Keratinocyte (primary cell): ENCODE data around the gene AOPEP.

Experiments
- EZH2 ChIP-seq: IDR thresholded peaks from one replicate; pipeline ENCODE4 v1.6.1; 2012; ENCODE audit warnings: inconsistent platforms, mild to moderate bottlenecking, low read length, moderate library complexity
- TF ChIP-seq, protein P1 (sequence below), 3 experiments: IDR thresholded peaks in 1 of 3; conservative IDR thresholded peaks in 1 of 3; optimal IDR thresholded peaks in 1 of 3; 2 replicates in 2 of 3; 3 replicates in 1 of 3; pipeline versions ENCODE3 to v1.5.1; 2011; ENCODE audit warnings: low read length in 3 of 3, mild to moderate bottlenecking in 3 of 3, moderate library complexity in 2 of 3, control low read depth in 1 of 3, inconsistent platforms in 1 of 3; ENCODE audit not compliant: insufficient read depth in 2 of 3; ENCODE audit errors: extremely low read depth in 1 of 3

GRCh38 chr9:94985649-94986048, 259.1 kb downstream of the AOPEP start:
- TF ChIP-seq, protein P1, sequence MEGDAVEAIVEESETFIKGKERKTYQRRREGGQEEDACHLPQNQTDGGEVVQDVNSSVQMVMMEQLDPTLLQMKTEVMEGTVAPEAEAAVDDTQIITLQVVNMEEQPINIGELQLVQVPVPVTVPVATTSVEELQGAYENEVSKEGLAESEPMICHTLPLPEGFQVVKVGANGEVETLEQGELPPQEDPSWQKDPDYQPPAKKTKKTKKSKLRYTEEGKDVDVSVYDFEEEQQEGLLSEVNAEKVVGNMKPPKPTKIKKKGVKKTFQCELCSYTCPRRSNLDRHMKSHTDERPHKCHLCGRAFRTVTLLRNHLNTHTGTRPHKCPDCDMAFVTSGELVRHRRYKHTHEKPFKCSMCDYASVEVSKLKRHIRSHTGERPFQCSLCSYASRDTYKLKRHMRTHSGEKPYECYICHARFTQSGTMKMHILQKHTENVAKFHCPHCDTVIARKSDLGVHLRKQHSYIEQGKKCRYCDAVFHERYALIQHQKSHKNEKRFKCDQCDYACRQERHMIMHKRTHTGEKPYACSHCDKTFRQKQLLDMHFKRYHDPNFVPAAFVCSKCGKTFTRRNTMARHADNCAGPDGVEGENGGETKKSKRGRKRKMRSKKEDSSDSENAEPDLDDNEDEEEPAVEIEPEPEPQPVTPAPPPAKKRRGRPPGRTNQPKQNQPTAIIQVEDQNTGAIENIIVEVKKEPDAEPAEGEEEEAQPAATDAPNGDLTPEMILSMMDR (optimal IDR thresholded peaks at IDR 0.05 in 1 of 3, IDR thresholded peaks at IDR 0.05 in 1 of 3, conservative IDR thresholded peaks at IDR 0.05 in 1 of 3; ENCODE audit: extremely low read depth in 1 of 3, insufficient read depth in 2 of 3, low read length in 3 of 3), result no peak
- TF ChIP-seq EZH2, result no peak
